ENCODE results near the gene ZNRF4.
"Not testable (repeated sequence)": the region's sequence is repeated elsewhere in the genome, so short reads cannot be mapped to it uniquely, and the experiment has no call there.

ZNRF4 gene

DNA sequence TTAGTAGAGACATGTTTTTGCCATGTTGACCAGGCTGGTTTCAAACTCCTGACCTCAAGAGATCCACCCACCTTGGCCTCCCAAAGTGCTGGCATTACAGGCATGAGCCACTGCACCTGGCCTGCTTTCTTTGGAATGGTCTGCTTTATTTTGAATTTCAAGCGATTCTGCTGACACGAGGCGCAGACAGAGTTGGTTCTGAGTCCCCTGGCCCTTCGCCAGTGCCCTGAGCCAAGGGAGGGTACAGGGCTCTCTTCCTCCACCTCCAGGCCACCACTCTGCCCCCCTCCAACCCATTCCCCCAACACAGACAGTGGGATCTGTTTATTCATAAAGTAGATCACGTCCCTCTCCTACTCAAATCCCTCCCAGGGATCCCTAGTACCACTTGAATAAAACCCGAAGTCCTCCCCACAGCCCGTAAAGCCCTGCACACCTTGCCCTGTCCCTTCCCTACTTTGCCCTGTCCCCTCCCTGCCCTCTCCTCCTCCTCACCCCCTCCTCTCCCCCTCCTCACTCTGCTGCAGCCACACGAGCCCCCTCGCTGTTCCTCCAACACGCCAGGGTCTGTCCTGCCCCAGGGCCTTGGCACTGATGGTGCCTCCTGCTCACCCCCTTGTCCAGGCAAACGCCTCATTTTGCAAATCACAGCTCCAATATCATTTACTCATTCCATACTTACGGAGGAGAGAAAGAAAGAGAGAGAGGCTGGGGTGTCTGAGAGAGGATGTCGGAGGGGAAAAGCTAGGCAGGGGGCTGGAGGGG lies 22.4 kb downstream of the ZNRF4 start:
- no peak for DNase-seq (ENCODE audit: low read depth in 2 of 2)

- DNase-seq (ENCODE audit: low read depth in 2 of 2) = no peak
Observed at GRCh38 chr19:5478241-5478924, 23.2 kb downstream of the ZNRF4 start.

- no peak for DNase-seq (ENCODE audit: low read depth in 2 of 2)
Observed at GRCh38 chr19:5478925-5479588, 23.8 kb downstream of the ZNRF4 start.

GRCh38 chr19:5479958-5480357 lies 24.7 kb downstream of the ZNRF4 start:
- no peak for DNase-seq (ENCODE audit: low read depth in 2 of 2)

DNA sequence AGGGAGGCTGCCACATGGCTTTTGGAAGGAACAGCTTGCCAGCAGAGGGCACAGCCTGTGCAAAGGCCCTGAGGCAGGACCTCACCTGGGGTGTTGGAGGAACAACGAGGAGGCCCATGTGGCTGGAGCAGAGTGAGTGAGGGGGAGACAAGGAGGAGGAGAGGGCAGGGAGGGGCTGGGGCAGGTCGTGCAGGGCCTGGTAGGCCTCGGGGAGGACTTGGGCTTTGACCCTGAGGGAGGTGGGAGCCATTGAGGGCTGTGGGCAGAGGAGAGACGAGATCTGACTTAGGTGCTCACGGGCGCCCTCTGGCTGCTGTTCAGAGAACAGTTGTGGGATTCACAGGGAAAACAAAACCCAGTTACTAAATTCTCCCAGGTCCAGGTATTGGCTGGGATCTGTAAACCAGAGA lies 25.2 kb downstream of the ZNRF4 start:
- DNase-seq (ENCODE audit: low read depth in 2 of 2) = no peak

GRCh38 chr19:5481957-5482356 lies 26.7 kb downstream of the ZNRF4 start:
- no peak for DNase-seq (ENCODE audit: low read depth in 2 of 2)

DNA sequence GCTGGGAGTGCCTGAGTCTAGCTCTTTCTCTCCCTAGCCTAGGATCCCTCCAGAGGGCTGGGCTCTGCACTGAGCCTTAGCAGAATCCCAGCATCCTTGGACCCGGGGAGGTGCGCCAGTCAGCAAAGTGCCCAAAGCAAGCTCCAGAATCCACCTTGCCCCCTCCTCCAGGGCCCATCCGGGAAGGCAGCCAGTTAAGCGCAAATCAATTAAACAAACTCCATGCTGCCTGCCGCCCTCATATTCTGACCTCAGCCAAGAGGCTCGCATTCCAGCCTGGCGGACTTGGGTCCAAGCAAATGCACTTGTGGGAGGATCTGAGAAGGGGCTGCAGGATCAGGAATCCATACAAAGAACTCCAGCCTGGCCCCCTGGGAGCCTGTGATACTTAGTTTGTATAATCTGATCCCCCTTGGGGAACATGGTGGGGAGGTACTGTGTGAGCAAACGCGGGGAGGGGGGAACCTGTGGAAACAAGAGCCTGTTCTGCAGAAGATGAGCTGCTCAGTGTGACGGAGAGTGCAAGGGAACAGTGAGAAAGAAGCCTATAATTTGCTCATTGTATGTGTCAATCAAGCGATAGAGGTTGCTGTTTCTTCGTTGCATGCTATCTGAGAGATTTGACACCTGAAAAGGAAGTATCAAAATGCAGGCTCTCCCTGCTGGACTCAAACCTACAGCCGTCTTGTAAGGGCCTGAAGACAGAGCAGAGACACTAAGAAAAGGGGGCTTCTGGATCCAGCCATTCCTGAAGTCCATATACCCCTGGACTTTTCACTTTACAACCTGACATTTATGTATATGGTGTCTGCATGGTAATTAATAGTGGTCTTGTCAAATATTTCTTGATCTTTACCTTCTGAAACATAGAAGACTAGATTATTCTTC lies 29.4 kb downstream of the ZNRF4 start:
- DNase-seq (ENCODE audit: low read depth in 2 of 2) = no peak

DNA sequence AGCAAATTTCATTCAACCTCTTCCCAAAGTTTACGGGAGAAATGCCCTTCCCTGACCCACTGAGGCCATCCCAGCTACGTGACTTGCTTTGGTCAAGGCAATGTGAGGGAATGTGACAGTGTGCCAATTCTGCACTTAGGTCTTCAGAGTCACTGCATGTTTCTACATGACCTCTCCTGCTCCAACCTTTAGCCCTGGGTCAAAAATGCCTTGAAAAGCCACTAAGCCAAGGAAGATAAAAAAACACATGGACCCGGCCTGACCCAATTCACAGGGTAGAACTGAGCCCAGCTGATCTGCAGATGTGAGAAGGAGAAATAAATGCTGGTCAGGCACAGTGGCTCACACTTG lies 30.0 kb downstream of the ZNRF4 start:
- DNase-seq (ENCODE audit: low read depth in 2 of 2) = no peak

DNA sequence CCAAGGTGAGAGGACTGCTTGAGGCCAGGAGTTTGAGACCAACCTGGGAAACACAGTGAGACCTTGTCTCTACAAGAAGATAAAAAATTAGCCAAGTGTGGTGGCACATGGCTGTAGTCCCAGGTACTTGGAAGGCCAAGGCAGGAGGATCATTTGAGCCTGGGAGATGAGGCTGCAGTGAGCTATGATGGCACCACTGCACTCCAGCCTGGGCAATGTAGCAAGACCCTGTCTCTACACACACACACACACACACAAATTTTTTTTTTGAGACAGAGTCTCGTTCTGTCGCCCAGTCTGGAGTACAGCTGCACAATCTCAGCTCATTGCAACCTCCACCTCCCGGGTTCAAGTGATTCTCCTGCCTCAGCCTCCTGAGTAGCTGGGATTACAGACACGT lies 30.4 kb downstream of the ZNRF4 start:
- DNase-seq (ENCODE audit: low read depth in 2 of 2) = not testable (repeated sequence)

GRCh38 chr19:5487222-5487621 lies 32.0 kb downstream of the ZNRF4 start:
- no peak for DNase-seq (ENCODE audit: low read depth in 2 of 2)

- no peak for DNase-seq (ENCODE audit: low read depth in 2 of 2)
Observed at GRCh38 chr19:5489551-5489950, 34.3 kb downstream of the ZNRF4 start.

- DNase-seq (ENCODE audit: low read depth in 2 of 2) = no peak
Observed at GRCh38 chr19:5491565-5491964, 36.3 kb downstream of the ZNRF4 start.

DNA sequence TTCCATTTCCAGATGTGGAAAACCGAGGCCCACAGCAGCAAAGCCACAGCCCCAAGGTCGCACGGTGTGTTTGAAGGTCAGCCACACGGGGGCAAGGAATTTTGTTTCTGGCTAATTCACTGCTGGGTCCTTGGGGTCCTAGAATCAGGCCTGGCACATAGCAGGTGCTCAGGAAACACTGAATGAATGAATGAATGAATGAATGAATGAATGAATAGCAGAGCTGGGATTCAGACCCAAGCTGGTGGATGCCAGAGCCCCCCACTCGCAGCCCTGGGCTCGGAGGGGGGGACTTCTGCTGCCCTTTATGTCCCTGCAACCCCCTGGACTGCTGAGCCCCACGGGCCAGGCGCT lies 37.0 kb downstream of the ZNRF4 start:
- DNase-seq (ENCODE audit: low read depth in 2 of 2) = no peak

DNA sequence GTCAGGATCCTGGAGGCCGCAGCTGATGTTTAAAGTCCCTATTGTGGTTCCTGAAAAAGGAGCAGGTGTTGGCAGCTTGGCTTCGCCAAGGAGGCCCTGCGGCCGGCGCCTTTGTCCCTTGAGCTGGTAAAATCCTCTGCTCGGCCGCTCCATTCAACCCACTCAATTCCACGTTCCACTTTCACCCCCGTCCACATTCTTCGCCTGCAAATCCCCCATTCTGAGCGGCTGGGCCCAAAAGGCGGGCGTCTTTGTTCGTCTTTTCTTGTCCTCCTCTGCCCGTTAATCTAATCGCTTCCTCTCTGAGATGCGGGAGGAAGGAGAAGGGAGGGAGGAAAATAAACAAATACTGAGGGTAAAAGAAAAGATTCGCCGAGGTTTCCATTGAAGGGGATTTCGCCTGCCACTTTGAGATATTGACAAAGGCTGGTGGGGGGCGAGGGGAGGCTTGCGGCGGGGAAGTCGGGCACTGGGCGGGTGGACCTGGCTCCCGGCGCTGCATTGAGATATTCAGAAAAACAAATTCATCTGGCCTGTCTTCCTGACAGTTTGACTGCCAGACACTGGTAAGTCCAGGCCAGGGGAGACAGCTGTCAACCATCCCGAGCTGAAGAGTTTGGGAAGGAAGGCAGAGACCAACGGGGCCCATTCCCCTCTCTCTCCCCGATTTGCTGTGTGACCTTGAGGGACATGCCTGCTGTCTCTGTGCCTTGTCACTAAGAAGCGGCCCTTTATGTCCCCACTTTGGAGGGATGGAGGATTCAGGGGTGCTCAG lies 37.6 kb downstream of the ZNRF4 start:
- DNase-seq (ENCODE audit: low read depth in 2 of 2) = no peak

- no peak for DNase-seq (ENCODE audit: low read depth in 2 of 2)
Observed at GRCh38 chr19:5494773-5495172, 39.6 kb downstream of the ZNRF4 start.

DNA sequence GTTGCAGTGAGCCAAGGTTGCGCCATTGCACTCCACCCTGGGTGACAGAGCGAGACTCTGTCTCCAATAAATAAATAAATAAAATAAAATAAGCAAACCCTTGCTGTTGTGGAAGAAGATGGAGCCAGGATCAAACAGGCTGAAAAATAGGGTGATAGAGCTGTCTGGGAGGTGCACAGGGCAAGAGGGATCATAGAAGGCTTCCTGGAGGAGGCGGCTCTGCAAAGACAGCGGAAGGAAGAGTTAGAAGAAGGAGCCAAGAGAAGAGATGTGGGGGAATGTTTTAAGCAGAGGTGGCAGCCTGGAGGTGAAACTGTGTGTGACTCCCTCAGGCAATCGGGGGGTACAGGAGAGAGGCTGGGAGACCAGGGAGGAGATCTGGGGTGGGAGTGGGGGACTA lies 40.6 kb downstream of the ZNRF4 start:
- DNase-seq (ENCODE audit: low read depth in 2 of 2) = no peak

- DNase-seq (ENCODE audit: low read depth in 2 of 2) = no peak
Observed at GRCh38 chr19:5497297-5497696, 42.1 kb downstream of the ZNRF4 start.

GRCh38 chr19:5498830-5499550 lies 43.8 kb downstream of the ZNRF4 start:
- no peak for DNase-seq (ENCODE audit: low read depth in 2 of 2)

DNA sequence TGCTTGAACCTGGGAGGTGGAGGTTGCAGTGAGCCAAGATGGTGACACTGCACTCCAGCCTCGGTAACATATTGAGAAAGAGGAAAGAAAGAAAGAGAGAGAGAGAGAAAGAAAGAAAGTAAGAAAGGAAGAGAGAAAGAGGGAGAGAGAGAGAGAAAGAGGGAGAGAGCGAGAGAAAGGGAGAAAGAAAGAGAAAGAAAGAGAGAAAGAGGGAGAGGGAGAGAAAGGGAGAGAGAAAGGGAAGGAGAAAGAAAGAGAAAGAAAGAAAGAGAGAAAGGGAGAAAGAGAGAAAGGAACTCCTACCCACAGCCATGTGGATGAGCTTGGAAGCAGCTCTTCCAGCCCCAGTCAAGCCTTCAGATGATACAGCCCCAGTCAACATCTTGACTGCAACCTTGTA lies 46.7 kb downstream of the ZNRF4 start:
- no peak for DNase-seq (ENCODE audit: low read depth in 2 of 2)

- DNase-seq (ENCODE audit: low read depth in 2 of 2) = no peak
Observed at GRCh38 chr19:5503598-5503997, 48.4 kb downstream of the ZNRF4 start.

DNA sequence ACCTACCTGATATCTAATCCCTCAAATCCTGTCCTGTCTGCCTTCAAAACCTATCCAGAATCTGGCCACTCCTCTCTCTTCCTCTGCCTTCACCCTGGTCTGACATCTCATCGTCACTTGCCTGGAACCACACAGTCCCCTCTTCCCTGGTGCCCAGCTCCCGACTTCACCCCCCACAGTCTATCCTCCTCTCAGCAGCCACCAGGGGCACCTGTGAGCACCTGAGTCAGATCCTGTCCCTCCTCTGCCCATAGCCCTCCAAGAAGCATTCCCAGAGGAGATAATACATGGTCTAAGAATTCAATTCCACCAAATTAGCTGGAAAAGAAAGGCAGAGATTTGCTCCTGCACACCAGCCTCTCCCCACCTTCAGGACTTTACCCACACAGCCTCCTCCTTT lies 48.9 kb downstream of the ZNRF4 start:
- DNase-seq (ENCODE audit: low read depth in 2 of 2) = no peak

All from stimulated activated CD4-positive, alpha-beta T cell treated with anti-CD3 and anti-CD28 coated beads, Interleukin-1b, Interleukin-23, amount 100 ng/mL, for 1 hour (primary cell).